ENCODE data around the gene MT3.
"Not testable (repeated sequence)": the region's sequence is repeated elsewhere in the genome, so short reads cannot be mapped to it uniquely, and the experiment has no call there.

The MT3 gene

GRCh38 chr16:56610017-56610608 lies 20.8 kb downstream of the MT3 start:
- DNase-seq: no peak

GRCh38 chr16:56610609-56611111 lies 21.3 kb downstream of the MT3 start:
- DNase-seq: no peak

- DNase-seq: no peak
Measured at GRCh38 chr16:56611281-56611833, 22.0 kb downstream of the MT3 start.

- DNase-seq: no peak
Measured at GRCh38 chr16:56613706-56614105, 24.4 kb downstream of the MT3 start.

GRCh38 chr16:56614549-56614991 lies 25.2 kb downstream of the MT3 start:
- DNase-seq: no peak

- DNase-seq: no peak
Measured at GRCh38 chr16:56615353-56615752, 26.0 kb downstream of the MT3 start.

GRCh38 chr16:56616608-56617211 lies 27.4 kb downstream of the MT3 start:
- DNase-seq: no peak

GRCh38 chr16:56617212-56618085 lies 28.1 kb downstream of the MT3 start:
- DNase-seq: no peak

GRCh38 chr16:56618138-56618537 lies 28.8 kb downstream of the MT3 start:
- DNase-seq: no peak

- DNase-seq: no peak
Measured at GRCh38 chr16:56620339-56620897, 31.1 kb downstream of the MT3 start.

- not testable (repeated sequence) for DNase-seq
Measured at GRCh38 chr16:56621665-56622445, 32.5 kb downstream of the MT3 start.

GRCh38 chr16:56623184-56623583 lies 33.9 kb downstream of the MT3 start:
- DNase-seq: not testable (repeated sequence)

- DNase-seq: no peak
Measured at GRCh38 chr16:56623637-56624036, 34.3 kb downstream of the MT3 start.

GRCh38 chr16:56625140-56625942 lies 36.0 kb downstream of the MT3 start, which contains the start of gene MT1E:
MT1E (plus strand) TSS chr16:56625781; CDS start chr16:56625852, 71 bp downstream.
- no peak for DNase-seq

GRCh38 chr16:56625943-56626654 lies 36.8 kb downstream of the MT3 start:
- no peak for DNase-seq

- DNase-seq: no peak
Measured at GRCh38 chr16:56626685-56627084, 37.4 kb downstream of the MT3 start.

GRCh38 chr16:56628486-56629350 lies 39.4 kb downstream of the MT3 start:
- no peak for DNase-seq

- no peak for DNase-seq
Measured at GRCh38 chr16:56629531-56629930, 40.2 kb downstream of the MT3 start.

GRCh38 chr16:56630134-56630533 lies 40.8 kb downstream of the MT3 start:
- no peak for DNase-seq

GRCh38 chr16:56631197-56631596 lies 41.9 kb downstream of the MT3 start:
- no peak for DNase-seq
